Ishikawa (cell line): Measurements from ENCODE around the gene RNF150.

ENCODE experiments used
- CEBPB ChIP-seq: IDR thresholded peaks from 2 replicates; pipeline ENCODE4 v1.6.1; 2012
- CREB1 ChIP-seq: IDR thresholded peaks from 2 replicates; pipeline ENCODE4 v1.6.1; 2012; ENCODE audit warnings: low read depth
- EGR1 ChIP-seq: IDR thresholded peaks from 2 replicates; pipeline ENCODE4 v1.6.1; 2012
- EP300 ChIP-seq: IDR thresholded peaks from 2 replicates; pipeline ENCODE4 v1.6.1; 2012; ENCODE audit warnings: borderline replicate concordance
- FOXM1 ChIP-seq: IDR thresholded peaks from 2 replicates; pipeline ENCODE4 v1.6.1; 2012; ENCODE audit warnings: low read depth, borderline replicate concordance
- MAX ChIP-seq: IDR thresholded peaks from 2 replicates; pipeline ENCODE4 v1.6.1; 2012
- NFIC ChIP-seq: IDR thresholded peaks from 2 replicates; pipeline ENCODE4 v1.6.1; 2012
- RAD21 ChIP-seq: IDR thresholded peaks from 2 replicates; pipeline ENCODE4 v1.6.1; 2012; ENCODE audit warnings: low read depth
- REST ChIP-seq: IDR thresholded peaks from 2 replicates; pipeline ENCODE4 v1.6.1; 2012; ENCODE audit warnings: low read depth, mild to moderate bottlenecking
- TAF1 ChIP-seq: IDR thresholded peaks from 2 replicates; pipeline ENCODE4 v1.6.1; 2012; ENCODE audit warnings: low read depth, mild to moderate bottlenecking
- TCF12 ChIP-seq: IDR thresholded peaks from 2 replicates; pipeline ENCODE4 v1.6.1; 2012; ENCODE audit warnings: low read depth
- TEAD4 ChIP-seq: IDR thresholded peaks from 2 replicates; pipeline ENCODE4 v1.6.1; 2012
- USF1 ChIP-seq: IDR thresholded peaks from 2 replicates; pipeline ENCODE4 v1.6.1; 2012
- YY1 ChIP-seq: IDR thresholded peaks from 2 replicates; pipeline ENCODE4 v1.6.1; 2012; ENCODE audit warnings: low read depth
- ZBTB7A ChIP-seq: IDR thresholded peaks from 2 replicates; pipeline ENCODE4 v1.6.1; 2012; ENCODE audit warnings: low read depth

The RNF150 gene

GRCh38 chr4:141126769-141127168, 6.5 kb downstream of the RNF150 start:
- TF ChIP-seq EGR1 (no peak), EP300 (no peak), USF1 (no peak), FOXM1 (no peak), NFIC (no peak), TAF1 (no peak), CREB1 (no peak)

- no peak for TF ChIP-seq TAF1
- no peak for TF ChIP-seq MAX
- no peak for TF ChIP-seq RAD21
- no peak for TF ChIP-seq TEAD4
Observed at GRCh38 chr4:141124224-141124623, 9.0 kb downstream of the RNF150 start.

- TF ChIP-seq YY1 = no peak
- TF ChIP-seq NFIC = no peak
- no peak for TF ChIP-seq CREB1
- no peak for TF ChIP-seq ZBTB7A
- TF ChIP-seq CEBPB = no peak
Observed at GRCh38 chr4:141121768-141122454, 11.4 kb downstream of the RNF150 start.

GRCh38 chr4:141121101-141121500, 12.2 kb downstream of the RNF150 start:
- TF ChIP-seq EP300 (no peak), FOXM1 (no peak), RAD21 (no peak)

GRCh38 chr4:141120036-141120593, 13.2 kb downstream of the RNF150 start:
- no peak for TF ChIP-seq REST
- TF ChIP-seq ZBTB7A = no peak
- no peak for TF ChIP-seq RAD21
- no peak for TF ChIP-seq EP300
- no peak for TF ChIP-seq YY1
- TF ChIP-seq TAF1 = no peak
- no peak for TF ChIP-seq EGR1
- TF ChIP-seq FOXM1 = no peak
- no peak for TF ChIP-seq MAX
- TF ChIP-seq TCF12 = no peak
- no peak for TF ChIP-seq USF1
- TF ChIP-seq NFIC = no peak
- TF ChIP-seq TEAD4 = no peak
- TF ChIP-seq CEBPB = no peak
- no peak for TF ChIP-seq CREB1

GRCh38 chr4:141119071-141119470, 14.2 kb downstream of the RNF150 start:
- TF ChIP-seq TEAD4 (no peak), CREB1 (no peak), ZBTB7A (no peak), MAX (no peak), EGR1 (no peak), YY1 (no peak), TCF12 (no peak), USF1 (no peak), REST (no peak), FOXM1 (no peak), TAF1 (no peak), RAD21 (no peak)
